H9 (cell line): ENCODE results near the gene SAMHD1. TPM values are rescaled to one million over a fixed set of nuclear protein-coding genes. Genes with fewer than 3 reads are reported as not detected.

ENCODE experiments used
- DNase-seq: peaks from one replicate; pipeline ENCODE4 v3.0.0-alpha.2; 2017
- H2AFZ ChIP-seq: one replicate; pipeline ENCODE4 v1.6.1; 2013; ENCODE audit warnings: mild to moderate bottlenecking, low read length, control low read depth, moderate library complexity
- H2AK5ac ChIP-seq: 2 replicates; pipeline ENCODE4 v1.6.1; 2013; ENCODE audit warnings: low read length, control low read depth, mixed read lengths; ENCODE audit not compliant: insufficient read length
- H2BK120ac ChIP-seq: one replicate; pipeline ENCODE4 v1.6.1; 2013; ENCODE audit warnings: low read depth, mild to moderate bottlenecking, low read length, control low read depth, inconsistent platforms; ENCODE audit not compliant: poor library complexity, severe bottlenecking
- H2BK12ac ChIP-seq: 2 replicates; pipeline ENCODE4 v1.6.1; 2013; ENCODE audit warnings: low read length, control low read depth, mixed read lengths, low read depth; ENCODE audit not compliant: insufficient read length
- H2BK15ac ChIP-seq: 2 replicates; pipeline ENCODE4 v1.6.1; 2013; ENCODE audit warnings: low read depth, low read length, control low read depth
- H2BK20ac ChIP-seq: one replicate; pipeline ENCODE4 v1.6.1; 2013; ENCODE audit warnings: low read depth, mild to moderate bottlenecking, low read length, control low read depth, inconsistent platforms; ENCODE audit not compliant: poor library complexity, severe bottlenecking
- H2BK5ac ChIP-seq: 2 replicates; pipeline ENCODE4 v1.6.1; 2013; ENCODE audit warnings: low read length, control low read depth, mixed read lengths; ENCODE audit not compliant: insufficient read length
- H3K14ac ChIP-seq: 2 replicates; pipeline ENCODE4 v1.6.1; 2013; ENCODE audit warnings: low read length, control low read depth; ENCODE audit not compliant: insufficient read depth
- H3K18ac ChIP-seq: 2 replicates; pipeline ENCODE4 v1.6.1; 2013; ENCODE audit warnings: low read depth, mild to moderate bottlenecking, mixed read lengths, low read length, control low read depth; ENCODE audit not compliant: insufficient read length
- H3K23ac ChIP-seq: 2 replicates; pipeline ENCODE4 v1.6.1; 2013; ENCODE audit warnings: low read length, control low read depth, mixed read lengths, low read depth; ENCODE audit not compliant: insufficient read length
- H3K23me2 ChIP-seq: 2 replicates; pipeline ENCODE4 v1.6.1; 2013; ENCODE audit warnings: low read depth, mild to moderate bottlenecking, mixed read lengths, low read length, control low read depth; ENCODE audit not compliant: insufficient read length, poor library complexity, severe bottlenecking
- H3K27ac ChIP-seq: 2 replicates; pipeline ENCODE4 v1.5.1; 2013; ENCODE audit warnings: low read length, control low read depth, mixed read lengths, low read depth; ENCODE audit not compliant: insufficient read length
- H3K27me3 ChIP-seq: 2 replicates; pipeline ENCODE4 v1.6.1; 2013; ENCODE audit warnings: low read length, control low read depth, inconsistent platforms; ENCODE audit not compliant: insufficient read depth
- H3K4ac ChIP-seq: 2 replicates; pipeline ENCODE4 v1.6.1; 2013; ENCODE audit warnings: low read depth, mild to moderate bottlenecking, control low read depth, inconsistent platforms, low read length, moderate library complexity
- H3K4me1 ChIP-seq: 2 replicates; pipeline ENCODE4 v1.6.1; 2013; ENCODE audit warnings: low read length, control low read depth, inconsistent platforms; ENCODE audit not compliant: insufficient read depth
- H3K4me2 ChIP-seq: 2 replicates; pipeline ENCODE4 v1.6.1; 2013; ENCODE audit warnings: low read length, control low read depth, mixed read lengths; ENCODE audit not compliant: insufficient read length, insufficient read depth
- H3K56ac ChIP-seq: 2 replicates; pipeline ENCODE4 v1.6.1; 2013; ENCODE audit warnings: low read depth, mild to moderate bottlenecking, mixed read lengths, low read length, control low read depth; ENCODE audit not compliant: insufficient read length
- H3K79me1 ChIP-seq: 2 replicates; pipeline ENCODE4 v1.6.1; 2013; ENCODE audit warnings: low read depth, mild to moderate bottlenecking, moderate library complexity, low read length, control low read depth, inconsistent platforms; ENCODE audit not compliant: insufficient read depth, poor library complexity, severe bottlenecking
- H3K79me2 ChIP-seq: 2 replicates; pipeline ENCODE4 v1.6.1; 2013; ENCODE audit warnings: low read length, control low read depth, inconsistent platforms; ENCODE audit not compliant: insufficient read depth
- H3K9ac ChIP-seq: 2 replicates; pipeline ENCODE4 v1.6.1; 2013; ENCODE audit warnings: low read length, control low read depth, mixed read lengths; ENCODE audit not compliant: insufficient read length; ENCODE audit errors: extremely low read depth
- H3K9me3 ChIP-seq: one replicate; pipeline ENCODE4 v1.6.1; 2013; ENCODE audit warnings: low read depth, low read length, inconsistent platforms; ENCODE audit not compliant: control insufficient read depth
- H3T11ph ChIP-seq: one replicate; pipeline ENCODE4 v1.6.1; 2013; ENCODE audit warnings: mild to moderate bottlenecking, low read length, control low read depth, inconsistent platforms
- H4K20me1 ChIP-seq: one replicate; pipeline ENCODE4 v1.6.1; 2013; ENCODE audit not compliant: control insufficient read depth, insufficient read length, insufficient read depth
- H4K5ac ChIP-seq: 2 replicates; pipeline ENCODE4 v1.6.1; 2013; ENCODE audit warnings: low read depth, mild to moderate bottlenecking, mixed read lengths, low read length, control low read depth; ENCODE audit not compliant: insufficient read length
- H4K8ac ChIP-seq: replicated peaks from 2 replicates; pipeline ENCODE4 v1.6.1; 2013; ENCODE audit warnings: low read length, control low read depth, mixed read lengths, low read depth; ENCODE audit not compliant: insufficient read length
- H4K91ac ChIP-seq: 2 replicates; pipeline ENCODE4 v1.6.1; 2013; ENCODE audit warnings: low read depth, mild to moderate bottlenecking, moderate library complexity, mixed read lengths, low read length, control low read depth; ENCODE audit not compliant: insufficient read length
- H3K27ac Mint-ChIP-seq, 3 experiments: 2 replicates in 2 of 3; 3 replicates in 1 of 3; pipeline ENCODE4 v1.8.0; 2020 to 2021; ENCODE audit warnings: mixed read lengths in 3 of 3, mild to moderate bottlenecking in 1 of 3, moderate library complexity in 1 of 3
- H3K27me3 Mint-ChIP-seq: 2 replicates; pipeline ENCODE4 v1.8.0; 2021; ENCODE audit warnings: low read depth, mild to moderate bottlenecking, moderate library complexity, mixed read lengths
- H3K36me3 Mint-ChIP-seq, 3 experiments: 2 replicates in 2 of 3; 3 replicates in 1 of 3; pipeline ENCODE4 v1.8.0; 2020 to 2021; ENCODE audit warnings: low read depth in 3 of 3, mixed read lengths in 3 of 3; ENCODE audit not compliant: insufficient read depth in 1 of 3
- H3K4me1 Mint-ChIP-seq, 2 experiments: 2 replicates each; pipeline ENCODE4 v1.8.0; 2020; ENCODE audit warnings: mixed read lengths in 2 of 2
- H3K4me3 Mint-ChIP-seq, 2 experiments: 2 replicates in 1 of 2; 3 replicates in 1 of 2; pipeline ENCODE4 v1.8.0; 2020 to 2021; ENCODE audit warnings: mild to moderate bottlenecking in 2 of 2, mixed read lengths in 2 of 2, moderate library complexity in 1 of 2
- H3K9me3 Mint-ChIP-seq, 2 experiments: 2 replicates in 1 of 2; 3 replicates in 1 of 2; pipeline ENCODE4 v1.8.0; 2020; ENCODE audit warnings: mild to moderate bottlenecking in 2 of 2, mixed read lengths in 2 of 2, moderate library complexity in 1 of 2
- CTCF ChIP-seq: fragments of 200-600 bp; sonication (generic); conservative IDR thresholded peaks from 3 replicates; pipeline ENCODE4 v1.8.0; 2021; ENCODE audit warnings: antibody characterized with exemption, mild to moderate bottlenecking
- WGBS: extraction: QIAGEN DNeasy Blood & Tissue Kit; methylation state at CpG from one replicate; pipeline ENCODE4 v1.1.7; 2013; ENCODE audit warnings: missing lambda C conversion rate, low lambda C conversion rate, mixed read lengths; ENCODE audit not compliant: insufficient read length; ENCODE audit errors: extremely low coverage; 5-methylcytosine and 5-hydroxymethylcytosine counted together
- total RNA-seq: library from RNA; stranded (reverse); gene quantifications from 2 replicates; pipeline ENCODE4 v1.2.1, GENCODE V29; 2021

SAMHD1 gene
- total RNA-seq, 1 experiment from 2014 or later: 53.1 TPM

GRCh38 chr20:36851490-36851889 is 100.0 kb downstream of the SAMHD1 start:
- H3K4me3 Mint-ChIP-seq: no peak overlapping the region
- Histone ChIP-seq H3K23ac (no peak overlapping the region), H3K4me1 (no peaks in the 10 kb centered on the region), H3T11ph (no peak overlapping the region), H3K9me3 (no peaks in the 10 kb centered on the region), H3K27ac (no peak overlapping the region), H2BK12ac (no peak overlapping the region), H2AK5ac (no peak overlapping the region), H3K4me2 (no peak overlapping the region), H3K18ac (no peak overlapping the region), H4K20me1 (no peaks in the 10 kb centered on the region), H3K79me1 (no peaks in the 10 kb centered on the region), H2BK120ac (no peak overlapping the region), H2BK20ac (no peak overlapping the region), H3K23me2 (no peaks in the 10 kb centered on the region), H4K5ac (no peak overlapping the region), H3K56ac (no peak overlapping the region), H3K14ac (no peak overlapping the region), H3K79me2 (no peaks in the 10 kb centered on the region), H2BK5ac (no peak overlapping the region), H3K9ac (no peak overlapping the region), H2AFZ (no peak overlapping the region), H3K27me3 (no peaks in the 10 kb centered on the region), H2BK15ac (no peak overlapping the region), H4K8ac (no peak overlapping the region), H3K4ac (no peak overlapping the region), H4K91ac (no peak overlapping the region)
- no peak for TF ChIP-seq CTCF
- whole genome bisulfite sequencing: no CpG with 5 or more reads among the region's 2 CpGs
- peaks cover 28 to 31% of the 10 kb centered on the region in 2 experiments for H3K4me1 Mint-ChIP-seq
- H3K36me3 Mint-ChIP-seq: peaks cover 11 to 16% (median 13%) of the 10 kb centered on the region in 3 experiments
- peaks cover 9 to 12% of the 10 kb centered on the region in 2 experiments for H3K9me3 Mint-ChIP-seq
- H3K27me3 Mint-ChIP-seq: no peaks in the 10 kb centered on the region
- DNase-seq: no peak
- H3K27ac Mint-ChIP-seq: no peak overlapping the region; a peak in 1 of 7 replicates
